HG03571 (cell line): ENCODE measurements around the gene MCRS1.

Source experiments
- ATAC-seq: cut with Tn5 transposase; IDR thresholded peaks from one replicate; pipeline ENCODE4 v1.9.1; 2021; ENCODE audit not compliant: unreplicated experiment

Gene MCRS1

DNA sequence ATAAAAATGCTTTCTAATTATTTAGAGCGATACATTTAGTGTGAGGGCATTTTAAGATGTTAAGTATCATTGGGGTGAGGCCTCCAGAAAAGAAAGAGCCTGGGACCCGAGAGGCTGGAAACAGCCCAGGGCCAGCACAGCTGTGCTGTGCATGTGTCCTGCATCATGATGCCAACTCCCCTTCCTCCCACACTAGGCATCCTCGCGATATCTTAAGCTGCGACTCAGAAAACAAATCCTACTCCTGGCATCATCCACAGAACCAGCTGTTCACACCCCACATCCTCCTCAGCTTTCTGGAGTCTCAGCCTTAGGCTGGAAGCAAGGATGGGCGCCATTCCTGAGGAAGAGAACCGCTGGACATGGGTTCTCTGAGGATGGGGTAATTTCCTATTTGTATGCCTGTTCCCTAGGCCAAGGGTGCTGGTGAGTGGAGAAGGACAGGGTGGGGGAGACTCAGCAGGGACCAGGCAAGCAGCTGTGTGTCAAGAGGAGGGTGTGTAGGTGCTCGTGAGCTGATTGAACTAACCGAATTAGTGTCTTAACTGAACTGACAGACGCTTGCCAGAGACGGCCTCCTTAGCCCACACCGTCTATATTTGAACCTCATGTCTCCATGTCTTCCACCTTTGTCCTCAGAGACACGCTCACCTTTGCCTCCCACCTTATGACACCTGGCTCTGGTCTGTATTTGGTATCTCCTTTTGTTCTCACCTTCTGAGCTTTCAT, 15.6 kb upstream of the MCRS1 start:
- ATAC-seq, result no peak

- ATAC-seq, result no peak
Measured at GRCh38 chr12:49582850-49583249, 14.9 kb upstream of the MCRS1 start.

GRCh38 chr12:49582201-49582600, 14.3 kb upstream of the MCRS1 start:
- ATAC-seq, result no peak

- no peak for ATAC-seq
Measured at GRCh38 chr12:49580572-49581535, 12.9 kb upstream of the MCRS1 start.

DNA sequence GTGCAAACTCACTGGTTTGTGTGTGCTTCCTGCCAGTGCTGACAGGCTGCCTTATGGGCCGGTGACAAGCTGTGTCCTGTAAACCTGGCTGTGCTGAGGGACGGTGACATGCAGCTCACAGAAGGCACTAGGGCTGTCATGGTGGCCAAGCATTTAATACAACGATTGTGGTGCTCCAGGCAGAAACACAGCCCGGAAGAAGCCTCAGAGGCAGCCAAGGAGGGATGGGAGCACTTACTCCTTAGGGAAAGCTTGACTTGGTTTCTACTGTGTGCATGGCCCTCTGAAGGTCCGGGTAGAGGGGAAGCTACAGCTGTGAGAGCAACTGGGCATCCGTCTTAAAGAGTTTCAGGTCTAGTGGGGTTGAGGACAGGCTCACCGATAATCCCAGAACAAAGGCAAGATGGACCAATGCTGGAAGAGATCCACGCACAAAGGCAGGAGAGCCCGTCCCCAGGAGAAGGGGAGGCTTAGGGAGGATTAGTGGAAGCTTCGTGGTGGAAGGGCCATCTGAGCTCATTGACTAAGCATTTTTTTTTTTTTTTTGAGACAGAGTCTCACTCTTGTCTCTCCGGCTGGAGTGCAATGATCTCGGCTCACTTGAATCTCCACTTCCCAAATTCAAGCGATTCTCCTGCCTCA, 10.7 kb upstream of the MCRS1 start:
- ATAC-seq, result no peak

DNA sequence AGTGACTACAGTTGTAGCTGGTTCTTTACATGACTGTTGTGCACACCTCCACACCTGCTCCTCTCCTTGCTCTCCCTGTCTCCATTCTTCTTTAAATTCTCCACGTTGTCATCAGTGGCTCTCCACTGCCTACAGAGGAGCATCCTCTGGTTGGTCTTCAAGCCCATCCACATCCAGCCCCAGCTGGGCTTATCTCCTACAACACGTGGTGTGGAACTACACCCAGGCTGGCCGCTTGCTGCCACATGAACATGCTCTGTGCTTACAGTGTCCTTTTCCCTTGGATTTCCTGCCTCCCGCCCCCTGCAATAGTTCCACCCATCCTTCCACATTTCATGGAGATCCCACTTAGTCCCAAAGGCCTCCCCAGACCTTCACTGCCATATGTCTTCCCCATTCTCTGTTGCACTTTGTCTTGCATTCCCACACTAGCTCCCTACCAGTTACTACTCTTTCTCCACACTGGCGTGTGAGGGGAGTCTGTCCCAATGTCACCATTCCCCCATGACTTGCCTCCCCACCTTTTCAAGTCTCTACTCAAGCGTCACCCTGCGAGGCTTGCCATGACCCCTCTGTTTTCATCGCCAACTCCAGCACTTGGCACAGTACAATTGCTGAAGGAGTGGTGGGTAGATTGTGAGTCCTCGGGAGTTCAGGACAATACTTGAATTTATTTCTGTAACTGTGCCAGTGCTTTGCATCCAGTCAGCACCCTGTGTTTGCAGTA, 9.8 kb upstream of the MCRS1 start:
- ATAC-seq, result no peak

DNA sequence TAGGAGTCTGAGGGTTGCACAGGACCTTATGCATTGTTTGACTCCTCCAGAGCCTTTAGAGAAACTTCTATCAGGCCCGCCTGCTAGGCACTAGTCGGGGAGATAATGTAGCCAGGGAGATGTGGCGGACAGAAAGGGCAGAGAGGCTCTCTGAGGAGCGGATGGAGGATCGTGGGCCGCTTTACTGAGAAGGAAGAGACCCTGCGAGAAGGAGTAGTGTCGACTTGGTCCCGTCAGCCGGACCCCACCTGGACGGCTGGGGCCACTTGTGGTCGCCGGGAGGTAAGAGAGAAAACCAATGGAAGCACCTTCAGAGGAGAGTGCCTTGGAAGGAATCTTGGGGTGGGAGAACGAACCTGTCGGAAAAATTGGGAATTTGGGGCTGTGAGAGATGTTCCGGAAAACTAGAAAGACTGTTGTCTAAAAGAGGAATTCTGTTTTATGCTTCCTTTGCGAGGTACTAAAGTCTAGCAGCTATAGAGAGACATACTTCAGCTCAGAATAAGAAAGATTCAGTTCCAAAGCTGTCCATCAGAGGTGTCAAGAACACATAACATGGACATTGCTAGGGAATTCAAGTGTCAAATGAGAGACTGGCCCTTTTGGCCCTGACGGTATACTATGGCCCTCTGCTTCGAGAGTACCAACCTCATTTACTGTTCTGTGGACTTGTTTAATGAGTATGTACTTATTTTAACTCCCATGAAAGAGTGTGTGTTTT, 660 bp upstream of the MCRS1 start:
- ATAC-seq, result peak; percentile 8

- ATAC-seq, result no peak
Measured at GRCh38 chr12:49567302-49567610, 686 bp downstream of the MCRS1 start.

- no peak for ATAC-seq
Measured at GRCh38 chr12:49566361-49566760, 1.6 kb downstream of the MCRS1 start.

DNA sequence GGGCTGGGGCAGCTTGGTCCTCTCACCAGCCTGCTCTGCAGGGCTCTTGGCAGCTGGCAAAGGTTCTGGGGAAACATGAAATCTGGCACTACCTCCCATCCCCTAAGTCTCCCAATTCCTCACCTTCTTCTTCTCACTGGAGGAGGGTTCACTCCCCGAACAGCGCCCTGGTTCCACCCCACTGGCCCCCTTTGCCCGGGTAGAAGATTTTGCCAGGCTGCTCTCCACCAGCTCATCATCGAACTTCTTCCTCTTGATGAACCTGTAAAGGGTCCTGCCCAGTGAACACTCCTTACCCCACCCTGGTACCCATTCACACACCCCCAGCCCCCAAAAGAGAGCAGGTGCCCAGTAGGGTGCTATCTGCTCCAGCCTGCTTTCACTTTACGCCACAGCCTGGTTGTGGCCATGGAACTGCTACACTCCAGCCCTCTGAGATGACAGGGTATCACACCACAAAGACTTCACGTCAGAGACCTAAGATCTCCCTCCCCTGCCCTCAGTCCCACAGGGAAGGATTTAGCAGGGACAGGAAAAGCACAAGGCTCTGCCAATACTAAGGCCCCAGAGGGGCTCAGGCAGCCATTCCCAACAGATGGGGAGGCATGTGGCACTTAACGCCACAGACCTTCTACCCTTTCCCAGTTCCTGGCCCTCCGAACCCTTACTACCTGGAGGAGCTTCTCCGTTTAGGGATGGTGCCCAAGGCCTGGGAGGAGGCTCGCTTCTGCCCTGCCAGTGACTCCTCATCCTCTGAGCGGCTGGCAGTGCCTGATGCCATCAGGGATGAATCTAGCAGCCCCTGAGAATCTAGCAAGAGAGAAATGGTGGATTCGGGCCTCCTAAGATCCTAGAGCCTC, 2.3 kb downstream of the MCRS1 start:
- ATAC-seq, result no peak

GRCh38 chr12:49564686-49565405, 3.1 kb downstream of the MCRS1 start:
- ATAC-seq, result no peak

- no peak for ATAC-seq
Measured at GRCh38 chr12:49563951-49564685, 3.8 kb downstream of the MCRS1 start.

DNA sequence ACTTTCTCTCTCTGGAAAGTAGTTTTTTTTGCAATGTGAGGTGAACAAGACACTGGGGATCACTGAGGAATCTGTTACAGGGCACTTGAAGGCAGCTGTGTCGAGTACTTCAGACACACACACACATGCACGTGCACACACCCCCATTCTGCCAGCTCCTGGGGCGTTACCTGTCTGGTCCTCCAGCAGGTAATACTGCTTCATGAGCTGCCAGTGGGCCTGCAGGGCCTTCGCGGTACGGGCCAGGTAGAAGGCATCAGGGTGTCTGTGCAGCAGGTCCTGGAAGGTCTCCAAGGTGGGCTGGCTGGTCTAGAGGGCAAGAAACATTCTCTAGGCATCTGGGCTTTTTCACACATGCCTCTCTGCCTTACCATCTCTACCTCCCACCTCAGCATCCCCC, 5.1 kb downstream of the MCRS1 start:
- no peak for ATAC-seq

- ATAC-seq, result no peak
Measured at GRCh38 chr12:49562233-49562632, 5.7 kb downstream of the MCRS1 start.

- no peak for ATAC-seq
Measured at GRCh38 chr12:49560695-49561094, 7.2 kb downstream of the MCRS1 start.

- ATAC-seq, result no peak
Measured at GRCh38 chr12:49559011-49559675, 8.8 kb downstream of the MCRS1 start.

GRCh38 chr12:49558526-49558925, 9.4 kb downstream of the MCRS1 start:
- no peak for ATAC-seq

DNA sequence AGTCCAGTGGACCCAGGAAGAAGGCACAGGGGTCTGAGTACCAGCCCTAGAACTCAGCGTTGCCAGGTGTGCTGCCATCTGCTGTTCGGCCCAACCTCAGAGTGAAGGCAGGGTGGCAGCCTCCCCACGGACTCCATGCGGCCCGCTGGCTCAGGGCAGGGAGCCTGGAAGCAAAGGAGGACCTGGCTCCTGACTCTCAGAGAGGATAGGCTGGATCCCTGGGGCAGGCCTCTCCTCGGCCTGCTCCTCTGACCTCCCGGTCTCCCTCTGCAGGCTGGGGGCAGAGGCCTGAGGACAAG, 10.1 kb downstream of the MCRS1 start:
- no peak for ATAC-seq
